ENCODE measurements around the gene TPRKB. TPM values are rescaled to one million over a fixed set of nuclear protein-coding genes. Genes with fewer than 3 reads are reported as not detected.
A peak's percentile ranks its signal among the peaks of the same experiment; 100 is the strongest.
"Not testable (repeated sequence)": the region's sequence is repeated elsewhere in the genome, so short reads cannot be mapped to it uniquely, and the experiment has no call there.

TPRKB gene
- polyA plus RNA-seq, result 10 to 100 TPM; 47.5 to 47.6 TPM

DNA sequence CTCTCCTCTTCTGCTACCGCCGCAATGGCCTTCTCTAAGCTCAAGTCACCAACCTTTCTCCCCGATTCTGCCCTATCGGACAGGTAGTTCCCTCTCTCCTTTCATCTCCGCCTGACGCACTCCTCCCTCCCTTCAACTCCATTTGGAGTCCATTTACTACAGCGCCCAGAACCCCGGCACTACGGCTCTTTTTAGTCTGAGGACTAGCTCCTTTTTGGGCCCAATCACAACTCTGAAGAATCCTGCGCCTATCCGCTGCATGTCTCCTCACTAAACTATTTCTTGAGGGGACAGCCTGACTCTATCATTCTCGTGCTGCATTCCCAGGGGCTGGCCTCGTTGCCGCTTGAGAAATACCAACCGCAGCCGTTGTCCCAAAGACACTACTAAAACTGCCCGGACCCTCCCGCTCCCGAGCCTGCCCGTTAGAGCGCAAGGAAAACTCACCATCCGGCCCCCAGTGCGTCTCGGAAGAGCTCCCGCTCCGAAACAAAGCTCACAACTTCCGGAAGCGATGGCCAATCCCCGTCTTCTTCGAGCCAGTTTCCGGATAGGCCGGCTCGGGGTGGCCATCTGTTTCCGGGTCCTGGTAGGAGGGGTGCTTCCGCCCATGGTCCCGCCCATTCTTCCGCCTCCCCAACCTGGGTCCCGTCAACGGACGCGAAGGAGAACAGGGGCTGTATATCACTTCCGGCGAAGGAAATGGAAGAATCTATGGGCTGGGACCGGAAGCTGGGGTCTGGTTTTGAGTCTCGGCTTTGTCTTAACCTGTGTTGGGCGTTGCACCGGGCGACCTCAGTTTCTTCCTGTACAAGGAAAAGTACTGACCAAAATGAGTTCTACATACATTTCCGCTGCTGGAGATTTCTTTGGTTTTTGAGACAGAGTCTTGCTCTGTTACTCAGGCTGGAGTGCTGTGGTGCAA is at the start of gene TPRKB:
TPRKB (minus strand) TSS at position 491 of the 925 bp plus-strand sequence. CDS start 2,776 bp downstream, outside the sequence.
- Histone ChIP-seq H3K27ac (ENCODE audit: low read depth in 2 of 2, low read length in 1 of 2) (peak within 1 kb of the TSS; percentile 72 to 95), H3K4me1 (ENCODE audit: control insufficient read depth in 2 of 2, insufficient read depth in 2 of 2, low read length in 1 of 2) (no peaks in the 10 kb centered on the region), H3K27me3 (ENCODE audit: control insufficient read depth in 1 of 2, insufficient read depth in 2 of 2, low read length in 2 of 2) (no peaks in the 10 kb centered on the region), H3K36me3 (ENCODE audit: control insufficient read depth in 2 of 2, insufficient read depth in 2 of 2, low read length in 1 of 2) (peaks cover 2 to 3% of the 10 kb centered on the region in 2 donors), H3K4me3 (ENCODE audit: low read depth in 1 of 2, low read length in 2 of 2) (peak within 1 kb of the TSS; percentile 62 to 99), H3K9me3 (ENCODE audit: control insufficient read depth in 2 of 2, insufficient read depth in 1 of 2, low read depth in 1 of 2, low read length in 1 of 2) (no peaks in the 10 kb centered on the region)
- 0 to 2% methylated on average over 49 of the region's 49 CpGs for WGBS, 2 donors

DNA sequence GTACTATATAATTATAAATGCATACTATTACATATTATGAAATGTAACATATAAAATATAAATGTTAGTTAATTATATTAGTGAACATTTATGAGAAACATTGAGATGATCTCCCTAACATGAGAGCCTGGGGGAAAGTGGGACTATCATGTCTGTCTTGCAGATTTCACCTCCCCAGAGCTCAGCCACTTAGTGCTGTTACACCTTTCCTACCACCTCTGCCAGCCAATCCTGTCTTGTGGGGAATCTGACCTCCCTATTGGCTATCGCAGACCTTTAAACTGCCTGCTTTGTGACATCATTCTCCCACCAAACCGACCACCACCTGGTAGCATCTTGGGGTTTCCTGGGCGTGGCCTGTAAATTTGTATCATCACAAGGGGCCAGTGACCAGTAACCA is 46.7 kb upstream of the TPRKB start, which contains the start of gene C2orf78:
C2orf78 (plus strand) TSS at position 301 of the 400 bp plus-strand sequence. CDS start 127 bp downstream, outside the sequence.
- H3K27me3 ChIP-seq (ENCODE audit: control insufficient read depth in 1 of 2, insufficient read depth in 2 of 2, low read length in 2 of 2); H3K36me3 ChIP-seq (ENCODE audit: control insufficient read depth in 2 of 2, insufficient read depth in 2 of 2, low read length in 1 of 2); H3K9me3 ChIP-seq (ENCODE audit: control insufficient read depth in 2 of 2, insufficient read depth in 1 of 2, low read depth in 1 of 2, low read length in 1 of 2); H3K4me1 ChIP-seq (ENCODE audit: control insufficient read depth in 2 of 2, insufficient read depth in 2 of 2, low read length in 1 of 2); H3K27ac ChIP-seq (ENCODE audit: low read depth in 2 of 2, low read length in 1 of 2); H3K4me3 ChIP-seq (ENCODE audit: low read depth in 1 of 2, low read length in 2 of 2): not testable (repeated sequence)
- WGBS, 2 donors, result 33 to 65% methylated on average over 2 to 3 of the region's 3 CpGs

DNA sequence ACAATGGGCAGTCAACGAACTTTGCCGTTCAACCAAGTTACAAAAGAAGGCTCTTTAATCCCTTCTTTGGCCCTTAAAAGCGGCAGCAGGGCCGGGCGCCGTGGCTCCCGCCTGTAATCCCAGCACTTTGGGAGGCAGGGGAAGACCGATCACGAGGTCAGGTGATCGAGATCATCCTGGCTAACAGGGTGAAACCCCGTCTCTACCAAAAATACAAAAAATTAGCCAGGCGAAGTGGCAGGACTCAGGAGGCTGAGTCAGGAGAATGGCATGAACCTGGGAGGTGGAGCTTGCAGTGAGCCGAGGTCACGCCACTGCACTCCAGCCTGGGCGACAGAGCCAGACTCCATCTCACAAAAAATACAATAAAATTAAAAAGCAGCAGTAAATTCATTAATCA is 46.3 kb upstream of the TPRKB start:
- not testable (repeated sequence) for H3K4me3 ChIP-seq (ENCODE audit: low read depth in 1 of 2, low read length in 2 of 2); H3K9me3 ChIP-seq (ENCODE audit: control insufficient read depth in 2 of 2, insufficient read depth in 1 of 2, low read depth in 1 of 2, low read length in 1 of 2); H3K27ac ChIP-seq (ENCODE audit: low read depth in 2 of 2, low read length in 1 of 2); H3K4me1 ChIP-seq (ENCODE audit: control insufficient read depth in 2 of 2, insufficient read depth in 2 of 2, low read length in 1 of 2); H3K27me3 ChIP-seq (ENCODE audit: control insufficient read depth in 1 of 2, insufficient read depth in 2 of 2, low read length in 2 of 2); H3K36me3 ChIP-seq (ENCODE audit: control insufficient read depth in 2 of 2, insufficient read depth in 2 of 2, low read length in 1 of 2)
- 74 to 75% methylated on average over 15 of the region's 15 CpGs for WGBS, 2 donors

DNA sequence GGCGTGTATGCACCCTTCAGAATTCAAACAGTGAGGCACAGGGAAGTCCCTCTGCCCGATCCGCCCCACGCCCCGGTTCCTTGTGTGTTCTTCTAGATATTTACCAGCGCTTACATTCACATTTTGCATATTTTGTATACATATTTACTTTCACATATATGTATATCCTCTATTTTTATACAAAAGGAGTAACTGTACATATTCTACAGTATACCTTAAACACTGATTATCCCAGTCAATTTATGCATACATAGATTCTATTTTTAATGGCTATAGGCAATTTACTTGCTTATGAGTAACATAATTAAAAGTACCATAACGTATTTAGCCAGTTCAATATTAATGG is 43.1 kb upstream of the TPRKB start:
- Histone ChIP-seq H3K27ac (ENCODE audit: low read depth in 2 of 2, low read length in 1 of 2) (no peak overlapping the region), H3K4me1 (ENCODE audit: control insufficient read depth in 2 of 2, insufficient read depth in 2 of 2, low read length in 1 of 2) (peaks cover 0 to 3% of the 10 kb centered on the region in 2 donors), H3K4me3 (ENCODE audit: low read depth in 1 of 2, low read length in 2 of 2) (peak overlapping the region; percentile 88 to 94), H3K36me3 (ENCODE audit: control insufficient read depth in 2 of 2, insufficient read depth in 2 of 2, low read length in 1 of 2) (peaks cover 0 to 3% of the 10 kb centered on the region in 2 donors), H3K9me3 (ENCODE audit: control insufficient read depth in 2 of 2, insufficient read depth in 1 of 2, low read depth in 1 of 2, low read length in 1 of 2) (no peaks in the 10 kb centered on the region), H3K27me3 (ENCODE audit: control insufficient read depth in 1 of 2, insufficient read depth in 2 of 2, low read length in 2 of 2) (no peaks in the 10 kb centered on the region)
- WGBS, 2 donors, result 3 to 4% methylated on average over 7 of the region's 7 CpGs

DNA sequence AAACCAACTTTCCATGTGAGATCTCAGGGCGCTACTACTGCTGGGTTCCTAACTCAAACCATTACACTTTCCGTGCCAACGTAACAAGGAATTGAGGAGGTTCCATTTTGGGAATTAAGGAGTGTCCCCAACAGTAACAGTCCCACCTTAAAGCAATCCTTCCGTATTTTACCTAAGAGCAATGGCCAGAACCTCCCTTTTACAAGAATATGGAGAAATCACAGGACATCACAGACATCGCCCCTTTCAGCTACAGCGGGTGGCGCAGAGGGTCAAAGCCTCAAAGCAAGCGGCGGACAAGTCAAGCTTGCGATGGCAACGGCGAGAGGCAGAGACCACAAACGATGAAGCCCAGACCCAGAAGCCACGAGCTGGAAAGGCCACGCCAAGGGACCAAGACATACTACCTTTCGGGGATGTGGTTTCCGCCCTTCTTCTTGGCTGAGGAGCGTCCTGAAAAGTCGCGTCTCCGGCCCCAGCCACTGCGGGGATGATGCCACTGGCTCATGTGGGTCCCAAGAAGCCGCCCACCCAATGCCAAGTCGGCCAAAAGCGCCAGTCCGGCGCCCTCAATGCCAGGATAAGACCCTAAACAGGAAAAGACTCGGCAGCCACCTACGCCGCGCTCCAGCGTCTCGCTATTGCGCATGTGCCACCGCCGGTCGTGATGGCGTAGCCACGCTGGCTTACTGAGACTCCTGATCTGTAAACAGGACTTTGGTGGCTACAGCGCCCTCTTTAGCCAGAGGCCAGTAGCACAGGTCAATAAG is 42.5 kb upstream of the TPRKB start, which contains the start of gene DUSP11:
DUSP11 (minus strand) TSS at position 637 of the 770 bp plus-strand sequence; CDS start at position 508, 129 bp downstream.
- H3K9me3 ChIP-seq (ENCODE audit: control insufficient read depth in 2 of 2, insufficient read depth in 1 of 2, low read depth in 1 of 2, low read length in 1 of 2), result no peaks in the 10 kb centered on the region
- 0 to 1% methylated on average over 40 of the region's 40 CpGs for WGBS, 2 donors
- peaks cover 0 to 3% of the 10 kb centered on the region in 2 donors for H3K36me3 ChIP-seq (ENCODE audit: control insufficient read depth in 2 of 2, insufficient read depth in 2 of 2, low read length in 1 of 2)
- H3K4me1 ChIP-seq (ENCODE audit: control insufficient read depth in 2 of 2, insufficient read depth in 2 of 2, low read length in 1 of 2), result peaks cover 0 to 3% of the 10 kb centered on the region in 2 donors
- peak within 1 kb of the TSS; percentile 88 to 94 for H3K27ac ChIP-seq (ENCODE audit: low read depth in 2 of 2, low read length in 1 of 2)
- H3K27me3 ChIP-seq (ENCODE audit: control insufficient read depth in 1 of 2, insufficient read depth in 2 of 2, low read length in 2 of 2), result no peaks in the 10 kb centered on the region
- H3K4me3 ChIP-seq (ENCODE audit: low read depth in 1 of 2, low read length in 2 of 2), result peak within 1 kb of the TSS; percentile 88 to 94

DNA sequence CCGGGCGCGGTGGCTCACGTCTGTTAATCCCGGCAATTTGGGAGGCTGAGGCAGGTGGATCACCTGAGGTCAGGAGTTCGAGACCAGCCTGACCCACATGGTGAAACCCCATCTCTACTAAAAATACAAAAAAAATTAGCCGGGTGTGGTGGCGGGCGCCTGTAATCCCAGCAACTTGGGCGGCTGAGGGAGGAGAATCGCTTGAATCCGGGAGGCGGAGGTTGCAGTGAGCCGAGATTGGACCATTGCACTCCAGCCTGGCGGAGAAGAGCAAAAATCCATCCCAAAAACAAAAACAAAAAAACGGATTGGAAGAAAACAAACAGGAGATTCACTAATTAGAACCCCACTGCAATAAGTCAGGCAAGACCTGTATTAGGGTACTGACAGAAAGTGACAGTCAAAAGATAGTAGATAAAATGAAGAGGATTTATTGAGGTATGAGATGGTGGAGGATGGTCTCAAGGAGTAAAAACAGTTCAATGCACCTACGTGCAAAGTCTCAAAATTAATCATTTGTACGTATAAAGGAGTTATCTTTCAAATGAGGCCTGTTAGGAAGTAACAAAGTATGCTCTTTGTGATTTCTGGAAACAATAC is 41.8 kb upstream of the TPRKB start:
- not testable (repeated sequence) for H3K36me3 ChIP-seq (ENCODE audit: control insufficient read depth in 2 of 2, insufficient read depth in 2 of 2, low read length in 1 of 2); H3K9me3 ChIP-seq (ENCODE audit: control insufficient read depth in 2 of 2, insufficient read depth in 1 of 2, low read depth in 1 of 2, low read length in 1 of 2); H3K27me3 ChIP-seq (ENCODE audit: control insufficient read depth in 1 of 2, insufficient read depth in 2 of 2, low read length in 2 of 2); H3K4me1 ChIP-seq (ENCODE audit: control insufficient read depth in 2 of 2, insufficient read depth in 2 of 2, low read length in 1 of 2)
- 63 to 64% methylated on average over 18 of the region's 18 CpGs for WGBS, 2 donors
- peak overlapping the region; percentile 88 to 94 for H3K4me3 ChIP-seq (ENCODE audit: low read depth in 1 of 2, low read length in 2 of 2)
- H3K27ac ChIP-seq (ENCODE audit: low read depth in 2 of 2, low read length in 1 of 2), result peak overlapping the region; percentile 88 to 94

DNA sequence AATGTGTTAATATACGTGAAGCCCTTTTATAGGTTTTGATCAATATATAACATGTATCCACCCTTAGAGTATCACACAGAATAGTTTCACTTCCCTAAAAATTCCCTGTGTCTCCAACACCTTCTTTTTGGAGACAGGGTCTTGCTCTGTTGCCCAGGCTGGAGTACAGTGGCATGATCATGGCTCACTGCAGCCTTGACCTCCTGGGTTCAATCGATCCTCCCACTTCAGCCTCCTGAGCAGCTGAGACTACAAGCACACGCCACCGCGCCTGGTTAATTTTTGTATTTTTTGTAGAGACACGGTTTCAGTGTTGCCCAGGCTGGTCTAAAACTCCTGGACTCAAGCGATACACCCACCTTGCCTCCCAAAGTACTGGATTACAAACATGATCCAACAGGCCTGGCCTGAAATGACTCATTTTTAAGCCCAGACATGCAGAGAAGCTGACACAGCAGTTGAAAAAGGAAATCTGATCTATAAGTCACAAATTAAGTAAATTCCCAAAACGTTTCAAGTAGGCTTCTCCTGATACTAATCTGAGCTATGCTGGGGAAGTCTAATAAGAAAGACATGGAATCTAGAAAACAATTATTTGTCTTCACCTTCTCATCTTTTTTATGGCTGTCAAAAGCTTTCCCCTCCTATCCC is 39.8 kb upstream of the TPRKB start:
- Histone ChIP-seq H3K36me3 (ENCODE audit: control insufficient read depth in 2 of 2, insufficient read depth in 2 of 2, low read length in 1 of 2) (peaks cover 4 to 6% of the 10 kb centered on the region in 2 donors), H3K27ac (ENCODE audit: low read depth in 2 of 2, low read length in 1 of 2) (peak overlapping the region; percentile 47 to 72), H3K4me3 (ENCODE audit: low read depth in 1 of 2, low read length in 2 of 2) (peak overlapping the region in 1 of 2 donors; percentile 26), H3K4me1 (ENCODE audit: control insufficient read depth in 2 of 2, insufficient read depth in 2 of 2, low read length in 1 of 2) (peaks cover 0 to 3% of the 10 kb centered on the region in 2 donors), H3K27me3 (ENCODE audit: control insufficient read depth in 1 of 2, insufficient read depth in 2 of 2, low read length in 2 of 2) (no peaks in the 10 kb centered on the region), H3K9me3 (ENCODE audit: control insufficient read depth in 2 of 2, insufficient read depth in 1 of 2, low read depth in 1 of 2, low read length in 1 of 2) (no peaks in the 10 kb centered on the region)
- 60 to 70% methylated on average over 8 of the region's 8 CpGs for WGBS, 2 donors

DNA sequence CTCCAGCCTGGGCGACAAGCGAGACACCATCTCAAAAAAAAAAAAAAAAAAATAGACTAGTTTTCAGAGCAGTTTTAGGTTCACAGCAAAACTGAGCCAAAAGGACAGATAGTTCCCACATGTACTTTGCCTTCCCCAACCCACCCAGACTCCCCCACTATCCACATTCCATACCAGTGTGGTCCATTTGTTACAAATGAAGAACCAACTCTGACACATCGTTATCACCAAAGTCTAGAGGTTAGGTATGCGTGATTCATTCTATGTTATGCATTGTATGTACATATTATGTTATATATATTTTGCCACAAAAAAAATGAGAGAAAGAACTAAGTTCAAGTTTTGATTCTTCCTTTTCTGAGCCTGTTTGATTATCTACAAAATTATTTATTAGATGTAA is 39.2 kb upstream of the TPRKB start:
- H3K4me3 ChIP-seq (ENCODE audit: low read depth in 1 of 2, low read length in 2 of 2), result no peak overlapping the region
- WGBS, 2 donors, result 90 to 94% methylated on average over 4 of the region's 4 CpGs
- peaks cover 4 to 6% of the 10 kb centered on the region in 2 donors for H3K36me3 ChIP-seq (ENCODE audit: control insufficient read depth in 2 of 2, insufficient read depth in 2 of 2, low read length in 1 of 2)
- H3K27ac ChIP-seq (ENCODE audit: low read depth in 2 of 2, low read length in 1 of 2), result no peak overlapping the region
- H3K27me3 ChIP-seq (ENCODE audit: control insufficient read depth in 1 of 2, insufficient read depth in 2 of 2, low read length in 2 of 2), result no peaks in the 10 kb centered on the region
- no peaks in the 10 kb centered on the region for H3K9me3 ChIP-seq (ENCODE audit: control insufficient read depth in 2 of 2, insufficient read depth in 1 of 2, low read depth in 1 of 2, low read length in 1 of 2)
- peaks cover 0 to 3% of the 10 kb centered on the region in 2 donors for H3K4me1 ChIP-seq (ENCODE audit: control insufficient read depth in 2 of 2, insufficient read depth in 2 of 2, low read length in 1 of 2)

DNA sequence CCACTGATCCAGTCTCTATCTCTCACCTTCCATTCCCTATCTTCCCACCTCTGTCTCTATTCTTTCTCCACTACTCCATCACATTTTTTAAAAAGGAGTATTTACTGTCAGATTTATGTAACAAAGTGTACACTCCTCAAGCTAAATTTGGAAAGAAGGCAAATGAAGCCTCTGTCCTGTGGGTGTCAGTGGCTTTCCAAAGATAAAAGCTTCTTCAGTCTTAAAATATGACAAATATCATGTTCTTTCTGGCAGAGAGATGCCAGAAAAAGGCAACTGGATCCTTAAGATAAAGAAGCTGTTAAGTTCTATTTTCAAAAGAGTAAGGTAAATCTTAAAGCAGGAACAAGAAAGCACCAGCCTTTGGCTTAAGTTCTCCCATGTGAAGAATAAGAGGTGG is 35.7 kb upstream of the TPRKB start:
- H3K36me3 ChIP-seq (ENCODE audit: control insufficient read depth in 2 of 2, insufficient read depth in 2 of 2, low read length in 1 of 2), result peaks cover 6 to 13% of the 10 kb centered on the region in 2 donors

More for the DNA sequence above, 35.7 kb upstream of the TPRKB start:
- H3K27me3 ChIP-seq (ENCODE audit: control insufficient read depth in 1 of 2, insufficient read depth in 2 of 2, low read length in 2 of 2), result no peaks in the 10 kb centered on the region
- no peak overlapping the region for H3K4me3 ChIP-seq (ENCODE audit: low read depth in 1 of 2, low read length in 2 of 2)
- no peaks in the 10 kb centered on the region for H3K9me3 ChIP-seq (ENCODE audit: control insufficient read depth in 2 of 2, insufficient read depth in 1 of 2, low read depth in 1 of 2, low read length in 1 of 2)
- H3K4me1 ChIP-seq (ENCODE audit: control insufficient read depth in 2 of 2, insufficient read depth in 2 of 2, low read length in 1 of 2), result peaks cover 0 to 3% of the 10 kb centered on the region in 2 donors
- no peak overlapping the region for H3K27ac ChIP-seq (ENCODE audit: low read depth in 2 of 2, low read length in 1 of 2)

All from esophagus (tissue), 2 donors.